ENCODE results near the gene METTL14.
"Not testable (repeated sequence)": the region's sequence is repeated elsewhere in the genome, so short reads cannot be mapped to it uniquely, and the experiment has no call there.

The METTL14 gene

DNA sequence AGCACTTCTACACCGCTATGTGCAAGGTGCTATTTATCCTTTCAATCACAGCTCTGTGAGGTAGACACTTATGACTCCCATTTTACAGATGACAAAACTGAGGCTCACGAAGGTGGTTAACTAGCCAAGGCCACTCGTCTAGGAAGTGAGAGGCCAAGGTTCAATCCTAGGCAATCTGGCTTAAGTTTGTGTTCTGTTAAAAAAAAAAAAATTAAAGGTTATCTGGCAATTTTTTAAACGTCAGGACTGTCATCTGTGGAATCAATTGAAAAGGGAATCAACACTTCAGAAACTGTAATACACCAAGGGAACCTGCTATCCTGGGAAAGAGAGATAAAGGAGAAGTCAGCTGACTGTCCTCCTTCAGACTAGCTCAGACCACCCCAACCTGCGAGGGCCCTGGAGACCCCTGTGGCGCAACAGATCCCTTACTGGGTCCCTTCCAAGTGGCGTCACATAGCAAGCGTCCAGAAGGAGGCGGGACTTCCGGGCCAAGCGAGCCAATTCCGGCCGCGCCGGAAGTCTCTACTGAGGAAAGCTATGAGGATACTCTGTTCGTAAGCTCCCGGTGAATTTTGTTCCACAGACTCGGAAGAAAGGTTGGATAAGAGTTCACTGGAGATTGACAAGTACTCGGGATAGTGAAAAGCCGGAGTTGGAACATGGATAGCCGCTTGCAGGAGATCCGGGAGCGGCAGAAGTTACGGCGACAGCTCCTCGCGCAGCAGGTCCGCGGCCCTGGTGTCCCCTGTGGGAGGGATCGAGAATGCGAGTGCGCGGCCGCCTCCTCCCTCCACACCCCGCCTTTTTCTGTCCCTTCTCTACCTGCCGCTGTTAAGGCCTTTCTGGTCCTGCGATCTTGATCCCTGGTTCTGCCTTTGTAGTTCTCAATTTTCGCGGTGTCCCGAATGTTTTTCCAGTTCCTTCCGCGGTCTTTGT is at the start of gene METTL14:
METTL14 (plus strand) TSS at position 520 of the 939 bp plus-strand sequence; CDS start at position 663, 143 bp downstream.
- DNase-seq (ENCODE audit: low read depth in 2 of 2): peak; percentile 75 to 79

DNA sequence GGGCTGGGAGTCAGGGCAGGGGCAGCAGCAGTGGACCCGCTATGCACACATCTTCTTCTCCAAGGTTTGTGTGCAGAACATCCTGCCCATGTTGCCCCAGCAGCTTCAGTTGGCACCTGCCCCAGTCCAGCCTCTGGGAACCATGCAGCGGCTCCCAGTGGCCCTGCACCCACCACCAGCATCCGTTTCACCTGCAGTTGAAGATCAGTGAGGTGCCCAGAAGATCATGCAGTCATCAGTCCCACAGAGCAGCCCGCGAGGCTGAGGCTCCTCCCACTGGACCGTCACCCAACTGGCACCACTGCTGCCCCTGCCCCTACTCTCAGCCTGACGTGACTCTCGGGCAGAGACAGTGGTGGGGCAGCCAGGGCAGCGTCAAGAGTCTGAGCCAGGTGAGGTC is 49.1 kb upstream of the METTL14 start:
- not testable (repeated sequence) for DNase-seq (ENCODE audit: low read depth in 2 of 2)

DNA sequence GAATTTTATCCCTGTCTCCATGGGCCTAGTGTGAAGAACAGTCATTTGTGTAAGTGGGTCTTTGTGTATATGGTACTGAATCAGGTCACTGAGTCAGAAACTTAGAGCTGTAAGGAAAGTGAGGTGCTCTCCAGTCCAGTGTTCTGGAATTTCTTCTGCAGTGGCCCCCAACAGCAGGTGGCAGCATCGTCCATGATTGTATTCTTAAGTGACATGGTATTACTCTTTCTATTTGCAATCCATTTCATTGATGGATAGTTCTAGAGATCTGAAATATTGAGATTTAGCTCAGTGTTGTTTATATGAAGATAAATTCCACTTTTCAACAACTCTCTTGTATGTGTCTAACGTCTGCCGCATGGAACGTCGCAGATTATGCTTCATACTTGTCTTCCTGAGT is 20.5 kb upstream of the METTL14 start:
- not testable (repeated sequence) for DNase-seq (ENCODE audit: low read depth in 2 of 2)

DNA sequence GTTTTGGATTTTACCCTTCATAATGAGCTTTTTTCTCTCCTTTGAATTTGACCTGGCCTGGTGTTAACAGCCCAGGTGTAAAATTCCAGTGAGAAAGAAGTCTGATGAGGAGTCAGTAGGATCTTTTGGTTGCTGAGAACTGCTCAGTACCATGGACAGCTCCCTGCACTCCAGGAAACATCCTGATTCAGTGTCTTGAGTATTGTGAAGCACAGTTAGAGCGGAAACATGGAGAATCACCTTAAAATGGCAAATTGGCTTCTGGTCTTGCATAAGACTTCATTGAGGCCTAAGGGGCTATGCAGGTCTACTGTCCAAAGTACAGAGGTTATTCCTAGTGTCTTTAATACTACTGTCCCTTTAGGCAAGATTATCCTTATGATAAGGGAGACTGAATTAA is 16.0 kb upstream of the METTL14 start:
- peak in 1 of 2 donors; percentile 12 for DNase-seq (ENCODE audit: low read depth in 2 of 2)

DNA sequence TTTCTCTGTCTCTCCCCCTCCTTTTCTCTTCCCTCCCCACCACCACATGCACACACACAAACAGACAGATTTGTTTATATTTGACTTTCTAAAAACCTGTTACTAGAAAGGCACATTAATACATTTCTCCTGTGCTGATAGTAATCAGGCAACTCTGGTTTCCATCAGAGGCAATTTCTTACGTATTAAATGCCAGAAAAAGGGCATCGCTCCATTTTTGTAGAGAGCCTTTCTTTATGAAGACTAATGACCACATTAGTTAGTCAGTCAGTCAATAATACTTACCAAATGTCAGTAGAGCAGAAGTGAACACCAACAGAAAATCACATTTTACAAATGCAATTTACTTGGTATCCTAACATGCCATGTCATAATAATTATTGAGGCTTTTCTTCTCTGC is 14.2 kb upstream of the METTL14 start:
- not testable (repeated sequence) for DNase-seq (ENCODE audit: low read depth in 2 of 2)

DNA sequence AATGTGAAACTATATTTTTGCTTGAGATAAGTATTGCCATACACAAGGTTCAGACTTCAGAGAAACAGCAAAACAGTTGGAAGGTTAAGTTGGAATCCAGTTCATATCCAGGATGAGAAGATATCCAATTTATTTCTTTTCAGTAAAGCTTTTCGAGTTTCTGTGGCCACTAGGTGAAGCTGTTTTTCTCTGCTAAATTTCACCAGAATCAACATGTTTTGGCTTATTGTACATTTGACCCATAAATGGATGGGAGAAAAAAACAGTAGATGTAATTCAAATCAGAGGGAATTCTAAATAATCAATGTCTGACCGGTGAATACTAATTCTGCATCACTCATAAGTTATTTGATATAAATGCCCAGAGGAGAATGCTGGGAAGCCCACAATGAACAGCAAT is 9.1 kb upstream of the METTL14 start:
- no peak for DNase-seq (ENCODE audit: low read depth in 2 of 2)

DNA sequence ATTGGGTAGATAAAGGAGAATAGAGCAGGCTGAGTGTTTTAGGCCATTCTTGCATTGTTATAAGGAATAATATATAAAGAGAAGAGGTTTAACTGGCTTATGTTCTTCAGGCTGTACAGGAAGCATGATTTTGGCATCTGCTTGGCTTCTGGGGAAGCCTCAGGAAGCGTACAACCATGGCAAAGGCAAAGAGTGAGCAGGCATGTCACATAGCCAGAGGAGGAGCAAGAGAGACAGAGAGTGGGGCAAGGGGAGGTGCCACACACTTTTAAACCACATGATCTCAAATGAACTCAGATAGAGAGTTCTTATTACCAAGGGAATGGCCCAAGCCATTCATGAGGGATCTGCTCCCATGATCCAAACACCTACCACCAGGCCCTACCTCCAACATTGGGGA is 4.4 kb upstream of the METTL14 start:
- no peak for DNase-seq (ENCODE audit: low read depth in 2 of 2)

DNA sequence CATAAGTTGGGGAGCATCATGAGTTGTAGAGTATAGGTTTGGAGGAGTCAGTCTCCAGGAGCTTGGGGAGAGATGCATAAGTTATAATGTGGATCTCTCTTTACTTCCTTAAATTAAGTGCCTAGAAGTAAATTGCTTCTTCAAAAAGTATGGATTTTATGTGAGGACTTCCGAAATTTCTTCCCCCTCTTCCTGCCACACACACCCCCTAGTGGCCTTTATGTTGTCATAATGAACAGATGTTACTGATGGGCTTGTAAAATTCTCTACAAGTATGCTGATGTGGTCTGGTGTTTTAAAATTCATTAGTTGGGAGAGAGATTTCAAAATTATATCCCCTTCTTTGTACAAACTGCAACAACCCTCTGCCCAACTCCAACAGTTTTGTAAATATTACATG is 2.3 kb upstream of the METTL14 start:
- DNase-seq (ENCODE audit: low read depth in 2 of 2): no peak

DNA sequence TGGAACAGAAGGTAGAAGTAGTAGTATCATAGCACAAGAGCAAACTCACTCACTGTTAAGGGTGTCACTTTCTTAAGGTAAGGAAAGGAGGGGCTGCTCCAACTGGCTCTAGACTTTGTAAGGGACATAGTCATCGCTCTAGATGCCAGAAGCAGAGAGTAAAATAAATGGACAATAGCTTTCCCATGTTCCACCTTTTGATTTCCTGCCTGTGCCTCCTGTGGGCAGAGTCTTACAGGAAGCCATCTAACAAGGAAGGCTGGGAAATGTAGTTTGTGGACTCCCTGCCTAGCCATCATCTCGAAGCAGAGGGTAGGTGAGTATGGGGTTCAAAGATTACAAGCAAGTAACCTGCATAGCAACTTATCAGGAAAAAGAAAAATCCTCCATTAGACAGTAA is 1.7 kb upstream of the METTL14 start:
- no peak for DNase-seq (ENCODE audit: low read depth in 2 of 2)

DNA sequence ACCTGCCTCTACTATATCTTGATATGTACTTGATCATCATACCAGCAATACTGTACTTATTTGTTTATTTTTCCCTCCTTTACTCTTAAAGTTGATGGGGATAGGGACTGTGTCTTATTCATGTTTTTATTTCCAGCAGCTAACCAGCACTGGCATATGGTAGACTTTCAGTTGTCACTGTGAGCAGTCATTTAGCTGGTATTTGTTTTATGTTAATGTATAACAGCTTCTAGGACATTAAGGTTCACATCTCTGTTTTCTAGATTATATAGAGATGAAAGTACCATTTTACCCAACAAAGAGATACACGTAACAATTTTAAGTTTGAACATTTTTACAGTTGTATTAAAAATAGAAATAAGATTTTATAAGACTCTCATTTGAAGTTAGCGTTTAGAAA is 17.9 kb downstream of the METTL14 start:
- DNase-seq (ENCODE audit: low read depth in 2 of 2): no peak

DNA sequence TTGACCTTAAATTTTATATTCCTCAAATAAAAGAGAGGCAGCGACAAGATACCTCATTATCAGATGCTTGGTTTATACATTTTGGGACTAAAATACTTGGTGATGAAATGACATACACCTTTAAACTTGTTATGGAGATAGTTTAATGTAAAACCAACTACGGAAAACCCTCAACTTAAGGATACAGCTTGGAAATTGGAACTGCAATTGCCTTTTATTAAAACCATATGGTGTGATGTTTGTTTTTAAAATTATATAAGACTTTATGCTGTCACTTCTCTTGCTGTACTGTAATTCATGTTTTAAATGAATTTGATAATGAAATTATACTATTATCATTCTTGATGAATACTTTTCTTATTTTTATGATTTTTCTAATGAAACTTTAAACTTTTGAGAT is 25.9 kb downstream of the METTL14 start:
- DNase-seq (ENCODE audit: low read depth in 2 of 2): no peak

DNA sequence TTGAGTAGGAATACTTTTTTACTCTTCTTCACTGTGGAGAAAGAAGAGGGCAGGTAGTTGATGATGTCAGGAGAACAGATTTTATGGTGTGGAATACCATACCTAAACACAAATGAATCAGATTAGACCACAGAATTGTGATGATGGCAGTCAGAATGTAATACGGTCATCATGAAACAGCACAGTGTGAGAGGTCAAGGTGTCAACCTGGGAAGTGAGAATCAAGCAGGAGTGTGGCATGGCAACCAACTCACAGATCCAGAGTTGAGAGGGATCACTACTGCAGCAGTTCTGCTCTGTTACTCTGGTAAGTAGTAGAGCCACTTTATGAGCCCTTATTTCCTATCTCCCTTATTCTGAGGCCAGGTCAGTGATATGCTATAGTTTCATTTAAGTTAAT is 27.7 kb downstream of the METTL14 start:
- DNase-seq (ENCODE audit: low read depth in 2 of 2): no peak

DNA sequence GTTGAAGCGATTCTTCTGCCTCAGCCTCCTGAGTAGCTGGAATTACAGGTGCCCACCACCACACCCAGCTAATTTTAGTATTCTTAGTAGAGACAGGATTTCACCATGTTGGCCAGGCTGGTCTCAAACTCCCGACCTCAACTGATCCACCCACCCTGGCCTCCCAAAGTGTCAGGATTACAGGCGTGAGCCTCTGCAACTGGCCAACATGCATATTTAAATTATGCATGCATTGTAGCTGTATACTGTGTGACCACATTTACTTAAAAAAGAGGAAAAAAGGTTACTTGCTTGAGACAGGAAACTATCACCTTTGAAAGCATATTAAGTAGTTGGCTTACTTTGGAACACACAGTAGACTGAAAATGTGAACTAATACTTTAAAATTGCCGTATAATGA is 29.5 kb downstream of the METTL14 start:
- no peak for DNase-seq (ENCODE audit: low read depth in 2 of 2)

DNA sequence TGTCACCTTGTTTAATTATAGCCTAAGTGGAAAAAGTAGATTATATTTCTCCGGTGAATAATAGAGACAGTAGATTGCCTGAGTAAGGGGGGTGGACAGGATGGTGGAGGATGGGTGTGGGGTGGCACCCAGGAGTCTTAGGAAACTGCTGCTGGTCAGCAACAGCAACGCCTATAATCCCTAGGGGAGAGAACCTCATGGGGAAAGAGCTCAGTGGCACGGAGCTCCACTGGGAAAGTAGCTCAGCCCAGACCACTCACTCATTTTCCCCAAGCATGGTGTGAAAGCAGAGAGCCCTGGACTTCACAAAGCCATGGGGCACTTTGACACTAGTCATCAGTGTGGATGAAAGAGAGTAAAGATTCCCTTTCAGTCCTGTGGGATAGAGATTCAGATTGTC is 31.1 kb downstream of the METTL14 start:
- no peak for DNase-seq (ENCODE audit: low read depth in 2 of 2)

DNA sequence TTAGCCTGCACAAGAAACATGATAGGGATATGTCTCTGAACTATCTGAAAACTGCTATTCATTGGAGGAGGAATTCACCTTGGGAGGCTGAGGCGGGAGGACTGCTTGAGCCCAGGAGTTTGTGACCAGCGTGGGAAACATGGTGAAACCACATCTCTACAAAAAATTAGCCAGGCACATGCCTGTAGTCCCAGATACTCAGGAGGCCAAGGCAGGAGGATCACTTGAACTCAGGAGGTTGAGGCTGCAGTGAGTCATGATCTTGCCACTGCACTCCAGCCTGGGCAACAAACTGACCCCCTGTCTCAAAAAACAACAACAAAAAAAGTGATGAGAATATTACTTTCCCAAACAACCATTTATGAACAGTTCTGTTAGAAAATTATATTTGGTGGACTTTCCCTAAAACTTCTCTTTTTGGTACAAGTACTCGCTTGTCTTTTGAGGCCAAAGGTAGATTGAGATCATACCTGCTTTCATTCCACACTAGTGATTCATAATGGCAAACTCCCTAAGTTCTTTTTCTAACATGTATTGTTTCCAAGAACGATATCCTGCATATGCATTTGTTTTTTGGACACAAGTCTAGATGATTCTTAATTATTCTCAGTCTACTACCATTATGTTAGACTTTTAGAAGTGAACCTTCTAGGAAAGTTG is 33.4 kb downstream of the METTL14 start:
- DNase-seq (ENCODE audit: low read depth in 2 of 2): no peak

DNA sequence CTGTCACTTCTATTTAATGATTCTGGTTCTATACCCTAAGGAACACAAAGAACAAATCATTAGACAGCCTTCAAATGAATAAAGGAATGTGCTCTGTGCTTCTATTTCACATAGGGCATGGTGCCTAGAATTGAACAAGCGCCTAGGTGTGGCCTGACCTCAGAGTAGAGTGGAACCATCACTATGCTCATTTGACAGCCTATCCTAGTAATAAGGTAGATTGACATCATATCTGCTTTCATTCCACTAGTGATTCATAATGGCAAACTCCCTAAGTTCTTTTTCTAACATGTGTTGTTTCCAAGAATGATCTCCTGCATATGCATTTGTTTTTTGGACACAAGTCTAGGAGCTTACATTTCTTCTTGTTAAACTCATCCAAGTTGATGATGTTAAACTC is 36.6 kb downstream of the METTL14 start:
- DNase-seq (ENCODE audit: low read depth in 2 of 2): no peak

DNA sequence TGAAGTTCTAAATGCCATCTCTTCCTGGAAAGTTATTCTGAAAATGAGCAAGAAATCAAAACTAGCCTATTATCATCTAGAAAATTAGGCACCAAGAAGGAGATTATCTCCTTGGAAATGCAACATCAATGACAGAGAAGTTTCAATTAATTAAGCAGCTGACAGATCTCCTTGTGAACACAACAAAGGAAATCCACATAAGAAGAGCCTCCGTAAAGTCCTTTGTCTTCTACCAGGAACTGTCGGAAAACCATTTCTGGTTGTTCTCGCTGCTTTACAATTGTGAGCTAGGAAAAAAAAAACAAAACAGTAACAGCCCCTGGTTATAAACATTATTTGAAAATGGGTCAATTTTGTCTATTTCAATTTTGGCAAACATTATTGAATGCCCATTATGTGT is 38.2 kb downstream of the METTL14 start:
- DNase-seq (ENCODE audit: low read depth in 2 of 2): no peak

DNA sequence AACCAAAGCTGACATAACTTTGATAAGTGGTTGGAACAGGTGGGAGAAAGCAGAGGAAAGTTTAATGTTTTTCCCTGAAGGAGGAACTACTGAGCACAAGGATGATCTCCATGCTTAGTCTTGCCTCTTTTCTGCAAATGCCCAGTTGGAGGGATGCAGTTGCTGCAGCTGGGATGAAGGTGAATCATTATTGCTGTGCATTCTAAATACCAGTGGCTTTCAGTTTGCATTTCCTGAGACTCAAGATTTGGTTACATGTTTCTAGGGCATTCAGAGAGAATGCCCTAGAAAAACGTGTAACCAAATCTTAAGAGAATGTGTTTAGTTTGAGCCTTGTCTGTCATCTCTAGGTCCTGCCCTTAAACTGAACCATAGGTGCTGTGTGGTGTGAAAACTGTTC is 42.2 kb downstream of the METTL14 start:
- DNase-seq (ENCODE audit: low read depth in 2 of 2): no peak

DNA sequence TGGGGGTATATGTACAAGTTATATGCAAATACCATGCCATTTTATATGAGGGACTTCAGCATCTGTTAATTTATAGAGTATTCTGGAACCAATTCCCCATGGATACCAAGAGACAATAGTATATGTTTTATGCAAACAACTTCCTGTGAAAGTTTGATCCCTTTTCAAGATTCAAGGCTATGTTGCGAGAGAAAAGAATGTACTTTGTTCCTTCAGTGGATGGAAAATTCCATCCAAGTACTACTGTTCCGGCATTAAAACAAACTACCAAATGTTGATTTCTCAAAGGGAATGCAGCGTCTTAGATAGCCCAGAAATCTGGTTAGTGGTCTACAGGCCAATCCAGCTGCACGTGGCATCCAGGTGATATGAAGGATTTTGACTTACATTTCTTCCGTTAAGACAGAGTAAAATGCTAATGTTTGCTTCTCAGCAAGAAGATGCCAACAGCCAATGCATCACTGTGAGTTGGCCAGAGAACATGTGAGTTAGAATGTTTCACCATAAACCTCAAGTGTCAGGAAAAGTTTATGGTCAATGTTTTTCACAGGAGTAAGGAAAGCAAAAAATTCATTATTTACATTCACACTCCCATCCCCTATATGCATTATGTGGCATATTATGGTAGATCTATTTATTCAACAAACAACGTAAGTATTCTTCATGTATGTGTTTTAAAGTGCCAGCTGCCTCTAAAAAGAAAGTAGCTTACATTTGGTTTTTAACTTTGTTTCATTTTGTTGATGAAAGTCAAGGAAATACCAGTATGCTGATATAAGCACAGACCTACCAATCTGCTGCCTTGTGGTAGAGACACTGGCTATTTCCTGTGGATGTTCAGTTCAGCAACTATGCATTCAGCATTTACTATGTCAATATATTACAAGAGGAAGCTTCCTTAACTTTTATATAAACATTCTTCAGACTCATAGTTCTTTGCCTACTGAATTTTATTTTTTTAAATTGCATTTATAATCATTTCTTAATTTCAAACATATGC is 44.4 kb downstream of the METTL14 start:
- DNase-seq (ENCODE audit: low read depth in 2 of 2): no peak

DNA sequence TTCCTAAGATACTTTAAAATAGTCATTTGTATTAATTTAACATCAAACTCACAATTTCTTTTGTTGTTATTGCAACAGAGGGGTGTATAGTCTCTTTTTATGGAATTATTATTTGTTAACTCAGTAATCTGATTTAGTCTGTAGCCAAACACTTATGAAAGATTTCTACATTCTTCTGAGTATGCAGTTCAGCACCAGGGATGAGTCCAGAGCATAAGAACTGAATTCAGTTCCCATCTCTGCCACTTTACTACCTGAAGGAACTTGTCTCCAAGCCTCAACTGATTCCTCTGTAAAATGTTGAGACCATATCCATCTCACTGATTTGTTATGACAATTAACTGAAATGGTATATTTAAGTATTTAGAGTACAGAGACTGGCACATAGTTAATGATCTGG is 45.5 kb downstream of the METTL14 start:
- no peak for DNase-seq (ENCODE audit: low read depth in 2 of 2)

DNA sequence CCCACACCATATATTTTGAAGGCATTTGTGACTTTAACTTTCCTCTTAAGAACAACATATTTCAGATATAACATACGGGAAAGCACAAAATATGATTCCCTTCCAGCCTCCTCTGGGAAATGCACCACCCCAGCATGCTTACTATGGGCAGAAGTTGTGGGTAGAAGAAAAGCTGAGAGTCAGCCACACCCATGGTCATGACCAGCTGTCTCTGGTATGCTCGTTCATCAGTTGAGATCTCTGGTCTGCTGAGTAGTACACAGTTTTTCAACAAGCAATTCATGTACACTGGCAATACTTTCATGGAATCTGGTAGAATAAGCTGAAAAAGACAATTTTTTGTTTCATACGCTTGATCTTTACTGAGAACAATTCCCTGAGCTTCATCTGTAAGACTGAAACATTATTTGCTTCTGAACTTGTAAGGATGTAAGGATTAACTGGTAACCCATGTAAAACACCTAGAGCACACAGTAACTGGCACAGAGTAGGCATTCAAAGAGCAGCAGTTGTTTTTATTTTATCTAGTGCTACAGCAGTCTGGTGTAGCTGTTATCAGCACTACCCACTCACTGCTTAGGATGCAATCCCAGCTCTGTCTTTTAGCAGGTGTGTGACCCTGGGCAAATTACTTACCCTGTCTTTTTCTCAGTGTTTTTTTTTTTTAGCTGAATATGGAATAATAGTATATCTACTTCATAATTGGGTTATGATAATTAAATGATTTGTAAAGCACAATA is 47.6 kb downstream of the METTL14 start:
- DNase-seq (ENCODE audit: low read depth in 2 of 2): no peak

Measured in stimulated activated CD8-positive, alpha-beta memory T cell treated with anti-CD3 and anti-CD28 coated beads, Interleukin-7, amount 100 ng/mL, for 4 hours (primary cell).